Measurements from ENCODE around the gene WFIKKN2. TPM values are rescaled to one million over a fixed set of nuclear protein-coding genes. Genes with fewer than 3 reads are reported as not detected.
A peak's percentile ranks its signal among the peaks of the same experiment; 100 is the strongest.

Gene WFIKKN2
- total and polyA plus RNA-seq, 4 experiments from 2014 or later, result not detected

DNA sequence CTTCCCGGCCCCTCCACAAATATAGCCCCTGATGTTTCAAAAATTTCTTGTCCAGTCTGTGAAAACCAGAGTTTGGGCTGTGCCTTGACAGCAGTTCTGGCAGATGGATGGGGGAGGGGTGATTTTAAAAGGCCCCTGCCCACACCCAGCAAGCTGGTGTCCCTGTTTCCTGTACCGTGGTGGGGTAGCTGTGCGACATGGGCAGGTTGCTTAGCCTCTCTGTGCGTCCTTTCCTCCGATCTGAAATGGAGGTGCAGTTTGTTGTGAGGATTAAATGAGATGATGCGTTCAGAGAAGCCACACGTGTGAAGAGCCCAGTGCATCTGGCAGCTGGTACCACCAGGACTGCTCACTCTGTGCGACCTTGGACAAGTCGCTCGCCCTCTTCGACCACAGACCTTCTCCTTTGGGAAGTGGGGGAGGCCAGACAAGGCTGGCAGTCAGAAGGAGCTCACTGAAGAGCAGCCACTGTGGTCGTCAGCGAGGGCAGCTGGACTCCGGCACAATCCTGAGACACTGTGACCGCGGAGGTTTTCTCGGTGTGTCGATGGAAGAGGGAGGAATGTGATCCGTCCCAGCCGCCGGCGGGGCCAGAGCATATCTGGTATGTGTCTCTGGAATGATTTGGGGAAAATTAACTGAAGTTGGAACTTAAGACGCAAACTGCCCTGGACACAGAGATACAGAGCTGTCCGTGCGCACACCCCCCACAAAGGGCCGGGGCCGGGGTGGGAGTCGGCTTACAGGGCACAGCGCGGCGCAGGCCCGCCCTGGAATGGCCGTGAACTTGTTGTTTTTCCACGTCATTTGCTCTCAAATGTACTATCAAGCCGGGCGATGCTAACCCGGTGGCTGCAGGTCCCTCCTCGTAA, 721 bp upstream of the WFIKKN2 start:
- POLR2A ChIA-PET (ENCODE audit: partially characterized antibody), result no interaction called here
- CTCF ChIA-PET (ENCODE audit: partially characterized antibody), result interaction anchor here (1.3 to 1.4 kb wide), 2 partner anchors 17 to 52 kb away, joined by 3 to 4 read pairs; no protein-coding TSS in a partner anchor
- DNase-seq, result no peak
- peak overlapping the region in 2 of 7 donors; percentile 24 to 53 for H3K27ac Mint-ChIP-seq
- Histone ChIP-seq H3K4me1 (ENCODE audit: insufficient read depth, low read length) (no peaks in the 10 kb centered on the region), H3K27me3 (ENCODE audit: insufficient read depth, low read length) (no peaks in the 10 kb centered on the region), H3K4me3 (ENCODE audit: low read length in 2 of 2) (no peak overlapping the region), H3K27ac (ENCODE audit: low read depth, low read length) (no peak overlapping the region), H3K36me3 (ENCODE audit: insufficient read depth, low read length) (no peaks in the 10 kb centered on the region), H3K9me3 (ENCODE audit: control insufficient read depth in 1 of 2, low read length in 2 of 2) (no peaks in the 10 kb centered on the region)
- H3K4me3 Mint-ChIP-seq, result no peak overlapping the region
- peaks cover 0 to 2% (median 0%) of the 10 kb centered on the region in 8 donors for H3K9me3 Mint-ChIP-seq
- no peaks in the 10 kb centered on the region for H3K4me1 Mint-ChIP-seq
- H3K36me3 Mint-ChIP-seq, result no peaks in the 10 kb centered on the region
- peaks cover 2 to 9% of the 10 kb centered on the region in 2 donors for H3K27me3 Mint-ChIP-seq
- intact Hi-C loops (cut with micrococcal nuclease), result no loop called here

- Histone ChIP-seq H3K4me1 (ENCODE audit: insufficient read depth, low read length) (no peaks in the 10 kb centered on the region), H3K27ac (ENCODE audit: low read depth, low read length) (no peak overlapping the region), H3K9me3 (ENCODE audit: control insufficient read depth in 1 of 2, low read length in 2 of 2) (no peaks in the 10 kb centered on the region), H3K36me3 (ENCODE audit: insufficient read depth, low read length) (no peaks in the 10 kb centered on the region), H3K27me3 (ENCODE audit: insufficient read depth, low read length) (no peaks in the 10 kb centered on the region), H3K4me3 (ENCODE audit: low read length in 2 of 2) (no peak overlapping the region)
- ChIA-PET POLR2A (ENCODE audit: partially characterized antibody) (no interaction called here), CTCF (ENCODE audit: partially characterized antibody) (interaction anchor here (1.2 kb wide), 1 partner anchor 54 kb away, joined by 5 read pairs; no protein-coding TSS in a partner anchor)
- no peak for DNase-seq
- no peaks in the 10 kb centered on the region for H3K36me3 Mint-ChIP-seq
- intact Hi-C loops (cut with micrococcal nuclease), result no loop called here
- H3K9me3 Mint-ChIP-seq, result peaks cover 0 to 2% (median 0%) of the 10 kb centered on the region in 8 donors
- H3K27me3 Mint-ChIP-seq, result peaks cover 3 to 10% of the 10 kb centered on the region in 2 donors
- H3K4me3 Mint-ChIP-seq, result no peak overlapping the region
- no peak overlapping the region for H3K27ac Mint-ChIP-seq
- H3K4me1 Mint-ChIP-seq, result peaks cover 0 to 2% (median 2%) of the 10 kb centered on the region in 4 donors
Measured at GRCh38 chr17:50836826-50837225, 1.4 kb downstream of the WFIKKN2 start.

GRCh38 chr17:50837286-50837979, 2.0 kb downstream of the WFIKKN2 start:
- H3K9me3 Mint-ChIP-seq, result no peaks in the 10 kb centered on the region
- no peaks in the 10 kb centered on the region for H3K27me3 ChIP-seq (ENCODE audit: insufficient read depth, low read length)
- no peak overlapping the region for H3K27ac Mint-ChIP-seq
- DNase-seq, result no peak
- H3K9me3 ChIP-seq (ENCODE audit: control insufficient read depth in 1 of 2, low read length in 2 of 2), result no peaks in the 10 kb centered on the region
- peaks cover 0 to 5% (median 3%) of the 10 kb centered on the region in 4 donors for H3K4me1 Mint-ChIP-seq
- POLR2A ChIA-PET (ENCODE audit: partially characterized antibody), result no interaction called here
- H3K4me3 Mint-ChIP-seq, result no peak overlapping the region
- no peak overlapping the region for H3K27ac ChIP-seq (ENCODE audit: low read depth, low read length)
- H3K4me1 ChIP-seq (ENCODE audit: insufficient read depth, low read length), result no peaks in the 10 kb centered on the region
- H3K36me3 ChIP-seq (ENCODE audit: insufficient read depth, low read length), result no peaks in the 10 kb centered on the region
- intact Hi-C loops (cut with micrococcal nuclease), result no loop called here
- CTCF ChIA-PET (ENCODE audit: partially characterized antibody), result interaction anchor here (1.2 kb wide), 1 partner anchor 55 kb away, joined by 5 read pairs; no protein-coding TSS in a partner anchor
- H3K4me3 ChIP-seq (ENCODE audit: low read length in 2 of 2), result no peak overlapping the region
- H3K27me3 Mint-ChIP-seq, result peaks cover 4 to 10% of the 10 kb centered on the region in 2 donors
- no peaks in the 10 kb centered on the region for H3K36me3 Mint-ChIP-seq

- ChIA-PET CTCF (ENCODE audit: partially characterized antibody) (interaction anchor here (1.9 to 6.7 kb wide), 2 partner anchors 14 to 53 kb away, joined by 7 to 67 read pairs; no protein-coding TSS in a partner anchor), POLR2A (ENCODE audit: partially characterized antibody) (no interaction called here)
- H3K27ac Mint-ChIP-seq, result no peak overlapping the region
- H3K36me3 ChIP-seq (ENCODE audit: insufficient read depth, low read length), result no peaks in the 10 kb centered on the region
- H3K9me3 ChIP-seq (ENCODE audit: control insufficient read depth in 1 of 2, low read length in 2 of 2), result no peaks in the 10 kb centered on the region
- H3K9me3 Mint-ChIP-seq, result no peaks in the 10 kb centered on the region
- no peaks in the 10 kb centered on the region for H3K27me3 ChIP-seq (ENCODE audit: insufficient read depth, low read length)
- DNase-seq, result no peak
- H3K4me1 ChIP-seq (ENCODE audit: insufficient read depth, low read length), result no peaks in the 10 kb centered on the region
- intact Hi-C loops (cut with micrococcal nuclease), result no loop called here
- no peaks in the 10 kb centered on the region for H3K36me3 Mint-ChIP-seq
- no peak overlapping the region for H3K4me3 Mint-ChIP-seq
- peaks cover 0 to 5% (median 3%) of the 10 kb centered on the region in 4 donors for H3K4me1 Mint-ChIP-seq
- H3K4me3 ChIP-seq (ENCODE audit: low read length in 2 of 2), result no peak overlapping the region
- peaks cover 4 to 10% of the 10 kb centered on the region in 2 donors for H3K27me3 Mint-ChIP-seq
- H3K27ac ChIP-seq (ENCODE audit: low read depth, low read length), result no peak overlapping the region
Measured at GRCh38 chr17:50837980-50838954, 2.9 kb downstream of the WFIKKN2 start.

DNA sequence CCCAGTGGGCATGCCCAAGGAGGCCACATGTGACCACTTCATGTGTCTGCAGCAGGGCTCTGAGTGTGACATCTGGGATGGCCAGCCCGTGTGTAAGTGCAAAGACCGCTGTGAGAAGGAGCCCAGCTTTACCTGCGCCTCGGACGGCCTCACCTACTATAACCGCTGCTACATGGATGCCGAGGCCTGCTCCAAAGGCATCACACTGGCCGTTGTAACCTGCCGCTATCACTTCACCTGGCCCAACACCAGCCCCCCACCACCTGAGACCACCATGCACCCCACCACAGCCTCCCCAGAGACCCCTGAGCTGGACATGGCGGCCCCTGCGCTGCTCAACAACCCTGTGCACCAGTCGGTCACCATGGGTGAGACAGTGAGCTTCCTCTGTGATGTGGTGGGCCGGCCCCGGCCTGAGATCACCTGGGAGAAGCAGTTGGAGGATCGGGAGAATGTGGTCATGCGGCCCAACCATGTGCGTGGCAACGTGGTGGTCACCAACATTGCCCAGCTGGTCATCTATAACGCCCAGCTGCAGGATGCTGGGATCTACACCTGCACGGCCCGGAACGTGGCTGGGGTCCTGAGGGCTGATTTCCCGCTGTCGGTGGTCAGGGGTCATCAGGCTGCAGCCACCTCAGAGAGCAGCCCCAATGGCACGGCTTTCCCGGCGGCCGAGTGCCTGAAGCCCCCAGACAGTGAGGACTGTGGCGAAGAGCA, 4.4 kb downstream of the WFIKKN2 start:
- Mint-ChIP-seq H3K4me3 (peak overlapping the region in 1 of 8 donors; percentile 59), H3K27ac (no peak overlapping the region), H3K4me1 (peaks cover 0 to 5% (median 3%) of the 10 kb centered on the region in 4 donors), H3K36me3 (no peaks in the 10 kb centered on the region), H3K9me3 (no peaks in the 10 kb centered on the region), H3K27me3 (peaks cover 2 to 4% of the 10 kb centered on the region in 2 donors)
- Histone ChIP-seq H3K27me3 (ENCODE audit: insufficient read depth, low read length) (no peaks in the 10 kb centered on the region), H3K36me3 (ENCODE audit: insufficient read depth, low read length) (no peaks in the 10 kb centered on the region), H3K9me3 (ENCODE audit: control insufficient read depth in 1 of 2, low read length in 2 of 2) (no peaks in the 10 kb centered on the region), H3K27ac (ENCODE audit: low read depth, low read length) (no peak overlapping the region), H3K4me1 (ENCODE audit: insufficient read depth, low read length) (no peaks in the 10 kb centered on the region), H3K4me3 (ENCODE audit: low read length in 2 of 2) (no peak overlapping the region)
- ChIA-PET POLR2A (ENCODE audit: partially characterized antibody) (no interaction called here), CTCF (ENCODE audit: partially characterized antibody) (interaction anchor here (1.0 to 6.7 kb wide), 5 partner anchors 13 to 117 kb away, joined by 3 to 67 read pairs (median 7); no protein-coding TSS in a partner anchor)
- no peak for DNase-seq
- intact Hi-C loops (cut with micrococcal nuclease), result no loop called here

GRCh38 chr17:50840311-50840851, 5.0 kb downstream of the WFIKKN2 start:
- H3K4me3 ChIP-seq (ENCODE audit: low read length in 2 of 2), result no peak overlapping the region
- ChIA-PET CTCF (ENCODE audit: partially characterized antibody) (interaction anchor here (1.0 to 6.7 kb wide), 5 partner anchors 12 to 120 kb away, joined by 3 to 67 read pairs (median 4); no protein-coding TSS in a partner anchor), POLR2A (ENCODE audit: partially characterized antibody) (no interaction called here)
- no peaks in the 10 kb centered on the region for H3K4me1 ChIP-seq (ENCODE audit: insufficient read depth, low read length)
- Mint-ChIP-seq H3K36me3 (no peaks in the 10 kb centered on the region), H3K9me3 (no peaks in the 10 kb centered on the region), H3K27me3 (peaks cover 2 to 3% of the 10 kb centered on the region in 2 donors), H3K4me3 (no peak overlapping the region), H3K4me1 (peaks cover 0 to 5% (median 3%) of the 10 kb centered on the region in 4 donors), H3K27ac (no peak overlapping the region)
- H3K27me3 ChIP-seq (ENCODE audit: insufficient read depth, low read length), result no peaks in the 10 kb centered on the region
- H3K27ac ChIP-seq (ENCODE audit: low read depth, low read length), result no peak overlapping the region
- no peaks in the 10 kb centered on the region for H3K9me3 ChIP-seq (ENCODE audit: control insufficient read depth in 1 of 2, low read length in 2 of 2)
- intact Hi-C loops (cut with micrococcal nuclease), result no loop called here
- H3K36me3 ChIP-seq (ENCODE audit: insufficient read depth, low read length), result no peaks in the 10 kb centered on the region
- no peak for DNase-seq
